DND-41 (cell line): ENCODE data around the gene NUAK2.

ENCODE experiments used
- ATAC-seq: fragments of 200-7000 bp; cut with Tn5 transposase; 3 replicates; pipeline ENCODE4 v1.9.1; 2021; ENCODE audit warnings: low read depth; ENCODE audit not compliant: insufficient read depth
- DNase-seq: peaks from one replicate; pipeline ENCODE4 v3.0.0-alpha.2; 2020
- H2AFZ ChIP-seq: 2 replicates; pipeline ENCODE4 v1.6.0; 2012; ENCODE audit warnings: low read depth, low read length
- H3K27ac ChIP-seq: 2 replicates; pipeline ENCODE4 v1.5.1; 2012; ENCODE audit warnings: low read length, inconsistent platforms
- H3K27me3 ChIP-seq: fragments of 200-600 bp; sonication (generic); 2 replicates; pipeline ENCODE4 v1.6.0; 2012; ENCODE audit warnings: low read length, mild to moderate bottlenecking, inconsistent platforms; ENCODE audit not compliant: insufficient read depth, poor library complexity
- H3K36me3 ChIP-seq: 2 replicates; pipeline ENCODE4 v1.5.1; 2012; ENCODE audit warnings: low read length, inconsistent platforms; ENCODE audit not compliant: insufficient read depth
- H3K4me1 ChIP-seq: 2 replicates; pipeline ENCODE4 v1.5.1; 2012; ENCODE audit warnings: mild to moderate bottlenecking, low read length; ENCODE audit not compliant: insufficient read depth
- H3K4me2 ChIP-seq: 2 replicates; pipeline ENCODE4 v1.6.0; 2012; ENCODE audit warnings: mild to moderate bottlenecking, moderate library complexity, low read length, inconsistent platforms; ENCODE audit not compliant: insufficient read depth
- H3K4me3 ChIP-seq, 2 experiments: fragments of 200-600 bp in 1 of 2; shearing (Covaris generic) in 1 of 2; 2 replicates each; pipeline ENCODE4 v1.5.1; 2012 to 2016; ENCODE audit warnings: inconsistent platforms in 2 of 2, low read length in 2 of 2, mild to moderate bottlenecking in 2 of 2, low read depth in 1 of 2, moderate library complexity in 1 of 2
- H3K79me2 ChIP-seq: 2 replicates; pipeline ENCODE4 v1.6.0; 2012; ENCODE audit warnings: low read length, inconsistent platforms; ENCODE audit not compliant: insufficient read depth
- H3K9ac ChIP-seq: 2 replicates; pipeline ENCODE4 v1.6.0; 2012; ENCODE audit warnings: low read depth, mild to moderate bottlenecking, inconsistent platforms, low read length, moderate library complexity
- H3K9me3 ChIP-seq: 2 replicates; pipeline ENCODE4 v1.5.1; 2012; ENCODE audit warnings: low read length, moderate library complexity, mild to moderate bottlenecking, inconsistent platforms; ENCODE audit not compliant: insufficient read depth, severe bottlenecking
- H4K20me1 ChIP-seq: 2 replicates; pipeline ENCODE4 v1.6.0; 2012; ENCODE audit warnings: low read length; ENCODE audit not compliant: insufficient read depth
- EZH2 ChIP-seq: IDR thresholded peaks from 3 replicates; pipeline ENCODE4 v1.6.1; 2012; ENCODE audit warnings: borderline replicate concordance, low read depth, mild to moderate bottlenecking, moderate library complexity, low read length, inconsistent platforms; ENCODE audit not compliant: severe bottlenecking
- TF ChIP-seq, protein P1 (sequence below): IDR thresholded peaks from 2 replicates; pipeline ENCODE4 v1.5.1; 2012; ENCODE audit warnings: borderline replicate concordance, low read length, moderate library complexity, mild to moderate bottlenecking; ENCODE audit not compliant: poor library complexity, severe bottlenecking; ENCODE audit errors: extremely low read depth

Gene NUAK2

GRCh38 chr1:205359771-205360565, 38.4 kb upstream of the NUAK2 start:
- TF ChIP-seq, protein P1, sequence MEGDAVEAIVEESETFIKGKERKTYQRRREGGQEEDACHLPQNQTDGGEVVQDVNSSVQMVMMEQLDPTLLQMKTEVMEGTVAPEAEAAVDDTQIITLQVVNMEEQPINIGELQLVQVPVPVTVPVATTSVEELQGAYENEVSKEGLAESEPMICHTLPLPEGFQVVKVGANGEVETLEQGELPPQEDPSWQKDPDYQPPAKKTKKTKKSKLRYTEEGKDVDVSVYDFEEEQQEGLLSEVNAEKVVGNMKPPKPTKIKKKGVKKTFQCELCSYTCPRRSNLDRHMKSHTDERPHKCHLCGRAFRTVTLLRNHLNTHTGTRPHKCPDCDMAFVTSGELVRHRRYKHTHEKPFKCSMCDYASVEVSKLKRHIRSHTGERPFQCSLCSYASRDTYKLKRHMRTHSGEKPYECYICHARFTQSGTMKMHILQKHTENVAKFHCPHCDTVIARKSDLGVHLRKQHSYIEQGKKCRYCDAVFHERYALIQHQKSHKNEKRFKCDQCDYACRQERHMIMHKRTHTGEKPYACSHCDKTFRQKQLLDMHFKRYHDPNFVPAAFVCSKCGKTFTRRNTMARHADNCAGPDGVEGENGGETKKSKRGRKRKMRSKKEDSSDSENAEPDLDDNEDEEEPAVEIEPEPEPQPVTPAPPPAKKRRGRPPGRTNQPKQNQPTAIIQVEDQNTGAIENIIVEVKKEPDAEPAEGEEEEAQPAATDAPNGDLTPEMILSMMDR, result no peak
- no peak for TF ChIP-seq EZH2

DNA sequence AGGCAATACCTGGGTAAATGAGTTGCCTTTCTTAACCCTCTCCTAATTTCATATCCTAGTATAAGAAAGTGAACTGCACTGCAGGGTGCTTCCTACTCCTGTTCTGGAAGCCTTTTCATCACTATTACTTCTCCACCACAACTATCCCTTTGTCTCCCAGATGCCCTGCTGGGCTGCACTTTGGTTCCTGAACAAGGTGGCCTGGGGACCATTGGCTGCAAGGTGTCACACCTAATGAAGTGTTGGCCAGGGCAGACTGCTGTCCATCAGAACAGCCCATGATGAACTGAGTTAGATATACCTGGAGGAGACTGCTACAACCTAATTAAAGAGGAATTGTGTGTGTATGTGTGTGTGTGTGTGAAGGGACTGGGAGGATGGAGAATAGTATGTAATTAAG, 37.0 kb upstream of the NUAK2 start:
- Histone ChIP-seq H3K9ac (no peak overlapping the region), H2AFZ (no peak overlapping the region), H3K27ac (no peak overlapping the region), H3K36me3 (no peaks in the 10 kb centered on the region), H3K9me3 (no peaks in the 10 kb centered on the region), H3K4me3 (no peak overlapping the region), H3K4me1 (no peaks in the 10 kb centered on the region), H4K20me1 (0 out of 2 replicates have a peak, but pooled peaks cover under 1% of the 10 kb centered on the region), H3K79me2 (no peaks in the 10 kb centered on the region), H3K4me2 (no peak overlapping the region), H3K27me3 (peaks cover 29% of the 10 kb centered on the region)
- ATAC-seq (no peak), DNase-seq (no peak)
- TF ChIP-seq, protein P1, result no peak
- TF ChIP-seq EZH2, result no peak

More at GRCh38 chr1:205359771-205360565, 38.4 kb upstream of the NUAK2 start:
- Histone ChIP-seq H2AFZ (no peak overlapping the region), H3K4me2 (no peak overlapping the region), H3K4me3 (no peak overlapping the region), H3K36me3 (no peaks in the 10 kb centered on the region), H3K27ac (no peak overlapping the region), H3K9me3 (no peaks in the 10 kb centered on the region), H3K9ac (no peak overlapping the region), H3K27me3 (peaks cover 29% of the 10 kb centered on the region), H4K20me1 (no peaks in the 10 kb centered on the region), H3K79me2 (no peaks in the 10 kb centered on the region), H3K4me1 (no peaks in the 10 kb centered on the region)
- ATAC-seq (no peak), DNase-seq (no peak)

DNA sequence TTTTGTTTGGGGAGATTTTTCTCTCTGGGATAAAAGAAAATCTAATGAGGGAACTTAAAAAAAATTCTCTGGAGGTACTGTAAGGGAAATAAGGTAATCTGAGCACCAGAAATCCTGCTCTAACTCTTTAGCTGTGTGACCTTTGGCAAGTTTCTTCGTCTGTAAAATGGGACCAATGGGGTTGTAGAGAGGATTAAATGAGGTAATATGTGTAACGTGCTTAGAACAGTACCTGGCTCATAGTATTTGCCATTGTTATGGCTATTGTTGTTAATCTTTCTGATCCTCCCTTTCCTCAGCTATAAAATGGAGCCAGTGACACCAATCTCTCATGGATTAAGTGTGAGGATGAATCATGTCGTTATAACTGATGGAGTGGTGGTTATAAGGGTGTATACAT, 36.0 kb upstream of the NUAK2 start:
- no peak for ATAC-seq

More for the DNA sequence above, 36.0 kb upstream of the NUAK2 start:
- H3K27me3 ChIP-seq, result peaks cover 24% of the 10 kb centered on the region
- no peaks in the 10 kb centered on the region for H3K79me2 ChIP-seq
- H3K4me2 ChIP-seq, result no peak overlapping the region
- H3K9me3 ChIP-seq, result no peaks in the 10 kb centered on the region
- H3K4me3 ChIP-seq, result no peak overlapping the region
- H4K20me1 ChIP-seq, result 0 out of 2 replicates have a peak, but pooled peaks cover 3% of the 10 kb centered on the region
- no peak for DNase-seq
- H3K4me1 ChIP-seq, result no peaks in the 10 kb centered on the region
- no peak for TF ChIP-seq EZH2
- TF ChIP-seq, protein P1, result no peak
- no peak overlapping the region for H2AFZ ChIP-seq
- no peak overlapping the region for H3K9ac ChIP-seq
- H3K27ac ChIP-seq, result no peak overlapping the region
- no peaks in the 10 kb centered on the region for H3K36me3 ChIP-seq
